Measurements from ENCODE around the gene AK8. TPM values are rescaled to one million over a fixed set of nuclear protein-coding genes. Genes with fewer than 3 reads are reported as not detected.

Gene AK8
- total RNA-seq, 1 donor from 2014 or later, result 2.1 TPM

GRCh38 chr9:132710333-132710732 lies 167.8 kb downstream of the AK8 start:
- TF ChIP-seq CTCF (IDR thresholded peaks at IDR 0.05; ENCODE audit: unreplicated experiment), result no peak
- no peak overlapping the region for H3K4me3 Mint-ChIP-seq

GRCh38 chr9:132708769-132709430 lies 169.2 kb downstream of the AK8 start:
- H3K4me3 Mint-ChIP-seq, result no peak overlapping the region
- TF ChIP-seq CTCF (IDR thresholded peaks at IDR 0.05; ENCODE audit: unreplicated experiment), result no peak

More at GRCh38 chr9:132710333-132710732, 167.8 kb downstream of the AK8 start:
- Mint-ChIP-seq H3K27me3 (ENCODE audit: low read depth) (peaks cover 34% of the 10 kb centered on the region), H3K4me1 (no peaks in the 10 kb centered on the region), H3K27ac (no peak overlapping the region), H3K9me3 (no peaks in the 10 kb centered on the region), H3K36me3 (no peaks in the 10 kb centered on the region)
- DNase-seq (ENCODE audit: low spot score in 2 of 2, unreplicated experiment in 2 of 2), result no peak

GRCh38 chr9:132708239-132708638 lies 169.8 kb downstream of the AK8 start:
- no peaks in the 10 kb centered on the region for H3K4me1 Mint-ChIP-seq
- peaks cover 4% of the 10 kb centered on the region for H3K9me3 Mint-ChIP-seq
- no peak overlapping the region for H3K4me3 Mint-ChIP-seq
- no peak overlapping the region for H3K27ac Mint-ChIP-seq
- no peak for TF ChIP-seq CTCF (IDR thresholded peaks at IDR 0.05; ENCODE audit: unreplicated experiment)
- no peaks in the 10 kb centered on the region for H3K36me3 Mint-ChIP-seq
- H3K27me3 Mint-ChIP-seq (ENCODE audit: low read depth), result peaks cover 34% of the 10 kb centered on the region
- DNase-seq (ENCODE audit: low spot score in 2 of 2, unreplicated experiment in 2 of 2), result no peak

More at GRCh38 chr9:132708769-132709430, 169.2 kb downstream of the AK8 start:
- H3K36me3 Mint-ChIP-seq, result no peaks in the 10 kb centered on the region
- H3K9me3 Mint-ChIP-seq, result no peaks in the 10 kb centered on the region
- no peak for DNase-seq (ENCODE audit: low spot score in 2 of 2, unreplicated experiment in 2 of 2)
- H3K27me3 Mint-ChIP-seq (ENCODE audit: low read depth), result peaks cover 34% of the 10 kb centered on the region
- no peak overlapping the region for H3K27ac Mint-ChIP-seq
- no peaks in the 10 kb centered on the region for H3K4me1 Mint-ChIP-seq

- no peak for DNase-seq (ENCODE audit: low spot score in 2 of 2, unreplicated experiment in 2 of 2)
- H3K27me3 Mint-ChIP-seq (ENCODE audit: low read depth), result peaks cover 13% of the 10 kb centered on the region
- H3K36me3 Mint-ChIP-seq, result peaks cover 3% of the 10 kb centered on the region
- no peaks in the 10 kb centered on the region for H3K4me1 Mint-ChIP-seq
- no peak for TF ChIP-seq CTCF (IDR thresholded peaks at IDR 0.05; ENCODE audit: unreplicated experiment)
- H3K9me3 Mint-ChIP-seq, result peaks cover 14% of the 10 kb centered on the region
- H3K27ac Mint-ChIP-seq, result no peak overlapping the region
- no peak overlapping the region for H3K4me3 Mint-ChIP-seq
Observed at GRCh38 chr9:132703336-132703735, 174.7 kb downstream of the AK8 start.

- no peaks in the 10 kb centered on the region for H3K4me1 Mint-ChIP-seq
Observed at GRCh38 chr9:132702254-132702653, 175.8 kb downstream of the AK8 start.

More at GRCh38 chr9:132702254-132702653, 175.8 kb downstream of the AK8 start:
- Mint-ChIP-seq H3K27me3 (ENCODE audit: low read depth) (peaks cover 10% of the 10 kb centered on the region), H3K27ac (no peak overlapping the region), H3K9me3 (peaks cover 25% of the 10 kb centered on the region), H3K36me3 (peaks cover 6% of the 10 kb centered on the region), H3K4me3 (no peak overlapping the region)
- no peak for TF ChIP-seq CTCF (IDR thresholded peaks at IDR 0.05; ENCODE audit: unreplicated experiment)
- DNase-seq (ENCODE audit: low spot score in 2 of 2, unreplicated experiment in 2 of 2), result no peak
